Activated CD8-positive, alpha-beta memory T cell treated with anti-CD3 and anti-CD28 coated beads for 48 hours (primary cell): ENCODE results near the gene MAPRE2.

Experiments used
- DNase-seq, 3 experiments: peaks; one replicate each; pipeline ENCODE4 v3.0.0-alpha.2; 2020; ENCODE audit warnings: low read depth in 2 of 3, low spot score in 2 of 3

MAPRE2 gene

DNA sequence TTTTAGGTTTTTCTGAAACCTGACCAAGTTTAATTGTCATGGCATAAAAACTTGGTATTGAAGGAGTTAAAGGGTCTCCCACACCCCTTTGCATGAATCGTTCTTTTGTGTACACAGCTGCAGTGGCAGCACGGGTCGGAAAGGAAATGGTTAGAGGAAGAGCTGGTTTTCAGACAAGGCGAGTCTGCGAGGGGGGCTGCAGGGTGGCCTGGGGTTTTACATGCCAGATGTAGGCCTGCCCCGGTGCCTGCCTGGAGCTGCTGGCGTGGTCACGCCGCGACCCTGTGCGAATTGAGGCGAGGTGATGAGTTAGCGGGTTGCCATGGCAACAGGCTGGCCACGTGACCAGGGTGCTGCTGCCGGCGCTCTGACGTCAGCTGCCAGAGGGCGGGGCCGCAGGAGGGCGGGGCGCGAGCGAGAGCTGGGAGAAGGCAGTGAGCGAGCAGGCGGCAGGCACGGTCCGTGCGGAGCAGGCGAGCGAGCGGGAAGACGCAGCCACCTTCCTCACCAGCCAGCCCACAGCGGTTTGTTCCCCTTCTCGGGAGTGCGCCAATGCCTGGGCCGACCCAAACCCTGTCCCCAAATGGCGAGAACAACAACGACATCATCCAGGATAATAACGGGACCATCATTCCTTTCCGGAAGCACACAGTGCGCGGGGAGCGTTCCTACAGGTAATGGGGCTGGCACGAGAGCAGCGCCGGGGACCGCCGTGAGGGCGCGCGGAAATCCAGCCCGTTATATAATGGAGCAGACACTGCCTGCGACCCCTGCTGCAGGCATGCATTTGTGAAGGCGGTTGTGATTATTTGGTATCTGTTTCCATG lies at the start of gene MAPRE2:
Gene MAPRE2 (plus strand): TSS at position 426 of the 827 bp plus-strand sequence. CDS start 127 bp downstream, at position 553.
- peak; percentile 94 to 98 (median 95) for DNase-seq

DNA sequence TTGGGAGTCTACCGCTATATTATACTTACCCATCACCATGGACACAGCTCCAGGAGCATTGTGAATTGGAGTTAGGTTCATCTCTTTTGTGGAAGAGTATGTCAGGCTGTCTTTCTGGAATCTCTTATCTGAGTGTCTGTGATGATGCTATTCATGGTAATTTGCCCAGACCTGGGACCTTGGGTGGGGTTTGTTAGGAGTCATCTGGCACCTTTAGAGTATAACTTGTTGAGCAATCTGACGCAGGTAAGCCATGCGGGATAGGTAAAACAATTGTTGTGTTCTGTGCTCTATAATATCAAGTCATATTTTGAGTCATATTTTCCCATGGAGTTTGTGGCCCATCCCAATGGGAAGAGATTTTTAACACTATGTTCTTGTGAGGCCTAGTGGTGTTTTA lies 49.7 kb upstream of the MAPRE2 start:
- no peak for DNase-seq

DNA sequence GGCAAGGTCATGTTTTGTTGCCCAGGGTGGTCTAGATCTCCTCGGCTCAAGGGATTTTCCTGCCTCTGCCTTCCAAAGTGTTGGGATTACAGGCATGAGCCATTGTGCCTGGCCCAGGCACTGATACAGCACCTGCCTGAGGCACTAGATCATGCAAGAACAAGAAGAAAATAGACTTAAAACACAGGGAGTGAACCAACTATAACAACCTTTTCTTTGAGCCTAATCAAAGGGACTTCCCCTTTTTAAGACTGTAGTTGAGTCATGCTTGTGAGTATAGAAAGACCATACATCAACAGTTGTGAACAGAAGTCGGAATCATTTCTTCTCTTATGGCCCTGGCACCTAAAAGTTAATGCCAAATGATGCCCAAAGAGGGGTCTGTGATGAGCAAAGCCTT lies 47.9 kb upstream of the MAPRE2 start:
- DNase-seq = no peak

DNA sequence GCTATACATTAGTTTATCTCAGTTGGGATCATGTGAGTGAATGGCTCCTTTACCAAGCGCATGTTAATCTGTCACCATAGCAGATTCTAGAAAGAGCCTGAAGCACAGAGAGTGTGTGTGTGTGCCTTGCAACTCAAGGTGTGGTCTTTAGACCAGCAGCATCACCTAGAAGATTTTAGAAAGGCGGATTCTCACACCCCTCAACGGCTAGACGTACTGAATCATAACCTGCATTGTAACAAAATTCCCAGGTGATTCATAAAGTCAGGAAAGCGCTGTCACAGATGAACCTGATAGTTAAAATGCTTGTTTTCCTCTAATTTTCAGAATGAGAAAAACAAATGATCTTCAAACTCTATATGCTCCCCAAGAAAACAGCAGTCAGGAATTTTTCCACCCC lies 45.5 kb upstream of the MAPRE2 start:
- DNase-seq = no peak

DNA sequence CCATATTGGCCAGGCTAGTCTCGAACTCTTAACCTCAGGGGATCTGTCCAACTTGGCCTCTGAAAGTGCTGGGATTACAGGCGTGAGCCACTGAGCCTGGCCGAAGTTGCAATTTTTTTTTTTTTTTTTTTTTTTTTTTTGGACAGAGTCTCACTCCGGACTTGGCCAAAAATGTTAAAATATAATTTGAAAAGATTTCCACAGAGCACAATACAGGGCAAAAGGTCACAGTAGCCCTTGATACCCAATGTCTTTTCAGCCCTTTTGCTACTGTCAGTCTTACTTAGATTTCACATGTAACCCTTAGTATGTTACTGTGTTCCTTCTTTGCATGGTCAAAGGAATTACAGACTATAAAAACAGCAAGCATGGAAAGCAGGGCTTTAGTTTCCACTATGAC lies 42.6 kb upstream of the MAPRE2 start:
- DNase-seq = no peak

DNA sequence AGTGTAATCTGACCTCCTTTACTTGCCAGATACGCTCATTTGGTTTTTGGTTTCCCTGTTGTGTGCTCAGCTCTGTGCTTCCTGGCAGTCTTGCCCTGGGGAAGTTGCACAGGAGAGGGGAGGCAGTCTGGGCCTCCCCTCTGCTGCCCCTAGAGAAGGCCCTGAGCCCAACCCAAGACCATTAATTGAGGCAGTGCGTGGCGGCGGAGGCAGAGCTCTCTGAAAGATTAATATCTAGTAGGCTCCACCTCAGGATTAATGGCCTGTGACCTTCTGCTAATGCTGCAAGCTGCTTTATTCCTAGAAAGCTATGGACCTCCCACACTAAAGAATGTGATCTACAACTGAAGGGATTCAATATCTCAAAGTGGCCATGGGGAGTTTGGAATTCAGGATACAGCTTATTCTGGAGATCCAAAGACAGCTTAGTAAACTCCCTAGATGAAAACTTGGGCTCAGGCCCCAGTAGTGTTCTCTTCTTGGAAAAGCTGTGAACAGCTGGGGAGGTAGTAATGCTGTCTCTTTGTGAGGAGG lies 41.4 kb upstream of the MAPRE2 start:
- no peak for DNase-seq

DNA sequence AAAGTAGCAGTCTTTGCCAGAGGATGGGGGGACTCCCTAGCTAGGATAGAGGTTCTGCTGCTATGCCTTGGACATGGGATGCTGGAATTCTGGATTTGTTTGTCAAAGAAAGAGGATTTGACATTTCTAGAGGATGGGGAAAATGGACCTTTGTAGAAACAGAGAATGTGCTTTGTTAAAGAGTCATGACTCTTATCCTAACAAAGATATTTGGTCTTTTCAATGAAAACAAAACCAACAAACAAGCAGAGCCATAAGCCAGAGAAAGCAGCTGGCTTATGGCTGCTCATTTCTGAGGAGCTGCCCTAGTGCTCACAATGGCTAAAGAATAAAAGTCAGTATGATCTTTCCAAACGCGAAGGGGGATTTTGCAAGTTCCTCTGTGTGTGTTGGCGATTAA lies 40.8 kb upstream of the MAPRE2 start:
- DNase-seq = no peak

DNA sequence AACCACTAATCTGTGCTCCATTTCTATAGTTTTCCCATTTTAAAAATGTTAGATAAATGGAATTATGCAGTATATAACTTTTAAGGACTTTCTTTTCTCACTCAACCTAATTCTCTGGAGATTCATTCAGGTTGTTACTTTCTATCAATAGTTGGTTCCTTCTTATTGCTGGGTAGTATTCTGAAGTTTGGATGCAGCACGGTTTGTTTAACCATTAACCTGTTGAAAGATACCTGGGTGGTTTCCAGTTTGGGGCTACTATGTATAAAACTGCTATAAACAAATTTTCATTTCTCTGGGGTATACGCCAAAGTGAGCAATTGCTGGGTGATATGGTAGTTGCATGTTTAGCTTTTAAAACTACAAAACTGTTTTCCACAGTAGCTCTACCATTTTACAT lies 39.1 kb upstream of the MAPRE2 start:
- DNase-seq = no peak

DNA sequence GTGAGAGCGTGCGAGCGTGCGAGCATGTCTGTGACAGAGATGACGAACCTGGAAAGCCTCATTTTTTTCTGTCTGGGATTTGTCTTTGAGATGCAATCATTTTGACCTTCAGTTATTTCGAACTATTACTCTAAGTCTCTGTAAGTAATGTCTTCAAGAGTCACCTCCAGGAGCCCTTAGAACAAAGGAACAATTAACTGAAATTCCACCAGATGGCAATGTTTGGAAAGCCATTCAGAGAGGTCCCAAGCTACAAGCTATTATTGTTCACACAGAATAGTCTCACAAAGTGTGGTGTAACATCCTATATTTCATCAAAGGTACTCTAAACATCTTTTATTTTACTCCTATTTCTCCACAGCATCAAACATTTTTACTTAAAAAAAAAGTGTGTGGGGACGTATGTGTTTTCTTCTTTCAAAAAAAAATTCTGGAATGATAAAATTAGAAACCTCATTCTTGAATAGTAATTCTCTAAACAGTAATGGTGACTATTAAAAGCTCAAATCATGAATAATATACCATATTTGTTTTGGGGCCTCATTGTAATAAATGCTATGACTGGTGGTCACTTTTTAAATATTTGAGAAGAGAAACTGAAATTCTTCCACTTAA lies 35.1 kb upstream of the MAPRE2 start:
- no peak for DNase-seq

DNA sequence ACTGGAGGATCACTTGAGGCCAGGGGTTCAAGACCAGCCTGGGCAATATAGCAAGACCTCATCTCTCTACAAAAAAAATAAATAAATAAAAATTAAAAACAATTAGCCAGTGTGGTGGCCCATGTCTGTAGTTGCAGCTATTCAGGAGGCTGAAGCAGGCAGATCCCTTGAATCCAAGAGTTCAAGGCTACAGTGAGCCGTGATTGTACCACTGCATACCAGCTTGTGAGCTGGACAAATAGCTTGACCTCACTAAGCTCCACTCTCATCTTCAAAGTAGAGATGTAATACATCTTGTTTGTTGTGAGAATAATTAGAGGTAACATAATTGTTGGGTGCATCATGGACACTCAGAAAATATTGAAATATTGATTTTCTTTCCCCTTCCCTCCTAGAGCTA lies 31.1 kb upstream of the MAPRE2 start:
- DNase-seq = no peak

DNA sequence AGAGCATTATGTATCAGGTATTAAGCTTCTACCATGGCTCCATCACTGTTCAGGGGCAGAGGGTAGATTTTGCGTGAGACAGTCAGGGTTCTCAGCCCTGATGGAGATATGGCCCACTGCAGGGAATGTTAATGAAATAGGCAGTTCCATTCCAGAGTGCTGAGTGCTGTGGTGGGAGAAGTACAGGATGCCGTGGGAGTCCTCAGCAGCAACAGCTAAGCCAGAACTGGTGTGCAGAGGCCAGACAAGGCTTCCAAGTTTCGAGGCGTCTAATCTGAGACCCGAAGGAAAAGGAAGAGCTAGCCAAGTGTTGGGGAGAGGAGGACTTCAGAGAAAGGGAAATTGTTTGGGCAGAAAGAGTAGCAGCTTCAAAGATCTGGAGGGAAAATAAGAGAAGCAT lies 30.2 kb upstream of the MAPRE2 start:
- DNase-seq = no peak

DNA sequence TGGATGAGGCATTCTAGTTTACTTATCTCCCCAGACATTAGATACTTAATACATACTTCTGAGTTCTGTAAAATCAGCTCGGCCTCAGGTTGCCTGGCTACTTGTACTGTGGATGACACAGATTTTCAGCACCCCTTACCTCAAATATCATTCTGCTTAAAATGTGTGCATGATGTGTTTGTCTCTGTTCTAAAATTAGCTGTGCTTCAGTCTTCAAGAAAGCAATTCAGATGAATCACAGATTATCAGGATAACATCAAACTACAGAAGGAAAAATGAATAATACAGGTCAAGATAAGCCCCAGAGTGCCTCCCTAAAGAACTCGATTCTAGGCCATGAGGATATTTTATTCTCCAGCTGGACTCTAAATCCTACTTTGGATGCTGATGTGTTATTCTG lies 21.3 kb upstream of the MAPRE2 start:
- no peak for DNase-seq

DNA sequence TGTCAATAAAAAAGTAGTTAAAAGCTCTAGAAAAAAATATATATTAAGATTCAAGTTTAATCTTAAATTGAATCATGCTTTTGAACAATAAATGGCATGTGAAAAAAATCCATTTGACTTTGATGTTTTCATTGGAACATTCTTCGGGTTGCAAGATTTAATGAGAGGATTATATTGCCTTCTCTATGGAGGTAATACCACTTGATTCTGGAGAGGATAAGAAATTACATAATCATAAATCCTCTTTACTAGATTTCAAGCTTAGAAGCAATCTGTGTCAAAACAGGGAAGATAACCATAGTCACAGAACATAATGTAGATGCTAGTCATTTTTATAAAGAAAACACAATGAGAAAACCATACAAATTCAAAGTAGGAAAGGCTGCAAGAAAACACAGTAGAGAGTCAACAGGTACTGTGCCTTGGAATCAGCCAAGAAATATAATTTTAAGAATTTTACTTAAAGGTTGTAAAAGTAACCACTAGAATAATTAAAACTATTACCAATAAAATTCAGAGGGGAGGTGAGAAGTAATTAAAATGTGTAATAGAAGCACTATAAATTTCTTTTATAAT lies 18.7 kb upstream of the MAPRE2 start:
- DNase-seq = no peak

DNA sequence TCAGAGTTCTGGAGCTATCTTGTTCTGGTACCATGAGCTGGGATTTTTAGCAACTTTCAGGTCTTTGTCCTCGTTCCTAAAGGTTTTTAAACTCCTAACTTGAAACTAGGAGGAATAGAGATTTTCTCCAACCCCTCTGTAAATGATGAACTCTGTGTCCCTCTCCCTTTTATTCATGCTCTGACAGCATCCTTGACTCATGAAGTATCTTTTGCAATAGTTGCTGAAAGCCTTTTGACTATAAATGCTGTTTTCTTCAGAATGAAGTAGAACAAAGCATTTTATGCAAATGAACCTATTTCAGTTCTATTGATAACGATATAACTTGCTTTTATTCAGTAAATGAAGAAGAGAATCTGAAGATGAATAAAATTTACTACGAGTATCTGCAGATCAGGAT lies 17.0 kb upstream of the MAPRE2 start:
- DNase-seq = no peak

DNA sequence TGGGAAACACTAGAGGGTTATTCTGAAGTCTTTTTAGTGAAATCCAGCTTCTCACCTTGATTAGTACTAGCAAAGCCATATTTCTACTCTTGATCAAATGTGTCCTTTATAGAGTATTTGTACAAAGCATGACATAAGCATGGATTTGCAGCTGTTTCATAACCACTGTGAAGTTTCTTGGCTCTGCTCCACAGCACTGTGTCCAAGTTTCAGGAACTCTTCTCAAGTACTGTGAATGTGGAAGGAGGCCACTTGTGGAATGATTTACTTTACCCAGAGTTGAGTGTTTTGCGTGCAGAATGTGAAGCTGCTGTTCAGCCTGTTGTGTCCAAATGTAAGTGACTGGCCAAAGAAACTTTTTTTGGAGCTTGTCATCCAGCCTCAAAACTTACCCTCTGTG lies 16.2 kb upstream of the MAPRE2 start:
- no peak for DNase-seq

DNA sequence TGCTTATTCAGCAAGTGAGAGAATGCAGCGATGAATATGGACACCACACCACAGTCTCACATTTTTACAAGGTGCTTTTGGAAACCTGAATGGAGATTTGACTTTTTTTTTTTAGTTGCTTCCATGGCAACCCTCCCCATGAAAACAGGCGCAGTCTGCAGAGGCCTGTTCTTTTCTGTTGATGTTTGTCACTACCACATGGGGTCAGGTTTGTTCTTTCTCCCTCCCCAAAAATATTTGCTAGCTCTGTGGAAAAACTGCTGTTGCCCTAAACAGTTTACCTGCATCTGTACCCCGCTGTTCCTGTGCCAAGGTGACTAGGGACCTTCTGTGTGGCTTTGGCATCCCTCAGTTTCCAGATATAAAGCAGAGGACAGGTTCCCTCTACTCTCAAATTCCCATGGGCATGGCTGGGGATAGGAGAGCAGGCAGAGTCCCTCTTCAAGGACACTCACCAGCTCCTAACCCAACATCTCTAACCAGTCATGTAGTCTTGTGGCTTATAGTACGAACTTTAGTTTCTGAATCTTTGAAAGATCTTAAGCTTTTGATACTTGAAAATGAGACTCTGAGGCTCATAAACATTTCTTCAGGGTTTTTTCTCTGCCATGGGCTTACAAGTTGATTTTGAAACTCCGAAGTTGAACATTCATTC lies 14.7 kb upstream of the MAPRE2 start:
- no peak for DNase-seq

DNA sequence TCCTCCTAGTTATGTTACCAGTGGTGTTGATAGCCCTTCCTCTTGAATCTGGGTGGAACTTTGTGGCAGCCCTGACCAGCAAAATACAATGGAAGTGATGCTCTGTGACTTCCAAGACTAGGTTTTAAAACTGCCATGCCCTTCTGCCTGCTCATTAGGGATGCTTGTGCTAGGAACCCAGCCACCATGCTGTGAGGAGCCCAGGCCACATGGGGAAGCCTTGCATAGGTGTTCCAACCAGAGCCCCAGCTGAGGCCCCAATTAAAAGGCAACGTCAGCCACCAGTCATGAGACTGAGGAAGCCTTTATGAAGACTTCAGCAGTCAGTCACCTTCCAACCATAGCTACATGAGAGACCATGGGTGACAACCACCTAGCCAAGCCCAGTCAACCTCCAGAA lies 14.0 kb upstream of the MAPRE2 start:
- DNase-seq = no peak

DNA sequence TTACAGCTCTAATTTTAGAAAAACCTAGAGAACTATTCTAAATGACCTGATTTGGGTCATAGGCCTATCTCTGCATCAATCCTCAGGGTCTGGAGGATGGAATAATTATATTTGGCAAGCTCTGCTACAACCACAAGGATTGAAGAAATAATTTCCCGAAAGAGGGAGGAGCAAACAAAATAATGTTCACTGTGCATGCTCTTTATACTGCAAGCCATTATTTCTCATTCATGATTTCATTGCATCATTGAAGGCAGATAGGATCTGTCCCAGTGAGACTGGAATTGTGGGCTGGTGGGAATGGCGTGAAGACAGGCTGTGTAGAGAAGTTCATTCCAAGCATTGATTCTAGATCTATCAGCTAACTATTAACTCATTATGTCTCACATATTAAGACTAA lies 12.7 kb upstream of the MAPRE2 start:
- DNase-seq = no peak

DNA sequence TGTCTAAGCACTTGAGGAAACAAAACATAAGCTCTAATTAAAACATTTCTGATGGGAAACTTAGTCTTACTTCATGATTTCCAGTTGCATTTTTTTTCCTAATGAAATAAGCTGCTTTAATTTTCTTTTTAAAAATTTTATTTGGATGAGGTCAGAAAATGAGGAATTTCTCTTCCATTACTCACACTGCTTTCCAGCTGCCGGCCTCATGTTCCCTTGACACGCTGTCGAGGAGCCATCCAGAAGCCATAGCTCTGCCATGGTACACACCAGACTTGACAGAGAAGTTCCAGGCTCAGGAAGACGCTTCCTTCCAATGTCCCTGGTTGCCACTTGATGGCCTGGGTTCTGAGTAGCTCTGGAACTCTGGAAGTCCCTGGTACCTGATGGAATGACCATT lies 12.1 kb upstream of the MAPRE2 start:
- DNase-seq = no peak

DNA sequence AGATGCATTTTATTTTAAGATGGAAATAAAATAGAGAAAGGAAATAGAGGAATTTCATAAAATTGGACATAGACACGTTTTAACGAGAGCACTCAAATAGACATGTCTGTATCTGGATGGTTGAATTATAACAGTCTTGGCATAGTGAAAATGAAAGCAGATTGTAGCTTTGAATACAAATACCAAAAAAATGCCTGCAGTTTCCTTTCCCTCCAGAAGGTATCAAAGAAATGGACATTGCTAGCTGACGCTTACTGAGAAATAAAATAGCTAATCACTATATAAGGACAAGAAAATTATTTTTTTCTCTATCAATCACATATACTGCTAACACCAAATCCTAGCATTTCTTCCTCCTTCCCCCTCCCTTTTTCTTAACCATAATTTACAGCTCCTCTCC lies 11.4 kb upstream of the MAPRE2 start:
- DNase-seq = no peak

DNA sequence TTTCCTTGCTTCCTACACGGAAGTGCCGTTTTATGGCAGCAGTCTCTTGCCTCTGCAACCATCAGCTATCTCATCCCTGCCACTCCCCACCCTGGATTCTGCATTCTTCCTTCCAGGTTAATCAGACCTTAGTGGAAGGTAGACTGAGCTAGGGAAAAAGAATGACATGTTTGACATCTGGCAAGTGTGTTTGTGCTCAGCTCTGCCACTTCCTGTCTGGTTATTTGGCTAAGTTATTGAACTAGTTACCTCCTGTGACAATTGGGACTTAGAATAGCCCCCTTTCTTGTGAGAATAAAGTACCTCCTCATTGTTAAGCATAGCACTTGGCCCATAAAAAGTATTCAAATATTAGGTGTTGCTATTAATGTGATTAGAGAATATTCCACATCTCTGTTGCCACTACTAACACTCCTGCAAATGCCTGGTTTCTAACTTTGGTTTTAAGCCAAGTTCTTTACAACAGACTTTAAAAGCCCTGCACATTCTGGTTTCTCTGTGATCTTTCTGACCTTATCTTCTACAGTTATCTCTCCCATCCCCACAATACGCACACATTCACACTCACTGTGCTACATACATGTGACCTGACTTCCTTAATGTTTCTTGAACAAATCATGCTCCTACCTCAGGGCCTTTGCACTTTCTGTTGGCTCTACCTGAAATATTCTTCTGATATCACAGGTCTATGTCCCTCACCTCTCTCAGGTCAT lies 10.8 kb upstream of the MAPRE2 start:
- no peak for DNase-seq
